Tibial artery (tissue), 4 donors: ENCODE measurements around the gene DIO2.

ENCODE experiments used
- DNase-seq, 2 donors: peaks; one replicate each; pipeline ENCODE4 v3.0.0-alpha.2; 2019
- H3K27ac ChIP-seq, 2 donors: fragments of 200-600 bp; sonication (generic) in 1 of 2; 1 replicate in 1 of 2; 2 replicates in 1 of 2; pipeline ENCODE4 v1.5.1; 2018 to 2019; ENCODE audit warnings: mild to moderate bottlenecking in 1 of 2
- H3K27me3 ChIP-seq, 2 donors: fragments of 200-600 bp; sonication (generic) in 1 of 2; one replicate each; pipeline versions ENCODE4 v1.5.1 to v1.6.0; 2016 to 2019
- H3K36me3 ChIP-seq, 3 donors: fragments of 200-600 bp; sonication (generic) in 2 of 3; one replicate each; pipeline ENCODE4 v1.5.1; 2016 to 2019; ENCODE audit warnings: mild to moderate bottlenecking in 2 of 3
- H3K4me1 ChIP-seq, 4 donors: fragments of 200-600 bp; sonication (generic) in 2 of 4; 1 replicate in 3 of 4; 2 replicates in 1 of 4; pipeline ENCODE4 v1.5.1; 2016 to 2019
- H3K4me3 ChIP-seq, 2 donors: fragments of 200-600 bp; sonication (generic) in 1 of 2; 1 replicate in 1 of 2; 2 replicates in 1 of 2; pipeline ENCODE4 v1.5.1; 2018 to 2019; ENCODE audit warnings: mild to moderate bottlenecking in 2 of 2
- H3K9me3 ChIP-seq, 3 donors: fragments of 200-600 bp; sonication (generic) in 1 of 3; one replicate each; pipeline ENCODE4 v1.5.1; 2016 to 2019
- intact Hi-C: fragments of 100-400 bp; cut with DNase I; formaldehyde crosslinking; loops from one replicate; pipeline ENCODE4 v1.15.0; 2023; ENCODE audit warnings: low total_unique reads
- TF ChIP-seq, protein P1 (sequence below), 2 experiments: fragments of 200-600 bp in 1 of 2; fragments of 450-650 bp in 1 of 2; IDR thresholded peaks; one replicate each; pipeline ENCODE4 v1.5.1; 2017 to 2019; ENCODE audit warnings: antibody characterized with exemption in 2 of 2, mild to moderate bottlenecking in 1 of 2, moderate library complexity in 1 of 2

DIO2 gene

DNA sequence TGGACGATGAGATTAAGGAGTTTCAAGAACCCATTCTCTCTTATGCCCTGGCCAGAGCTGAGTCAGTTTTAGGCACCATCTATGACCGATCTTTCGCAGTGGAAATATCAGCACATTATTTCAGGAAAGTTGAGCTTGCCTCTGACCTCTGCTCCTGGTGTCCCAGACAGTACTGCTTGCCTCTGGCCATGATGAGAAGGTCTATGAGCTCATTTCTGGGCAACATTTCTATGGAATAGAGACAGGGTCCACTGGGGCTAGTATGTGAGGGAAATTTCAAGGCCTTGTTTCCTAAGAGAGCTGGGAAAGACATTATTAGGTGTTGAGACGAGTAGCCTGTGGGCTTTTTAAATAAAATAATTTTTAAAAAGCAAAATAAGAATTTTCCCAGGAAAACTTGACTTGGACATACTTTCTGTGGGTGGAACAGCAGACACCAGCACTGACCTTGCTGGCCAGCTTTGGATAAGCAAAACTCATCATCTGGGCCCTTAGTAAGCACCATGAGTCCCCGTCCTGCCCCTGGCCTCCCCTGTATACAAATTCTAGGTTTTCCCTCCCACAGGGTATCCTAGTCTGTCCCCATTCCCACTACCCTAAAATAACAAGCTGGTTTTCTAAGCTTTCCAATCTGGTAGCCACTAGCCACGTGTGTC, 43.4 kb downstream of the DIO2 start:
- DNase-seq = peak in 1 of 2 donors; percentile 23
- Histone ChIP-seq H3K36me3 (no peaks in the 10 kb centered on the region), H3K4me1 (no peaks in the 10 kb centered on the region), H3K27ac (no peak overlapping the region), H3K27me3 (no peaks in the 10 kb centered on the region), H3K9me3 (no peaks in the 10 kb centered on the region), H3K4me3 (no peak overlapping the region)
- TF ChIP-seq, protein P1, sequence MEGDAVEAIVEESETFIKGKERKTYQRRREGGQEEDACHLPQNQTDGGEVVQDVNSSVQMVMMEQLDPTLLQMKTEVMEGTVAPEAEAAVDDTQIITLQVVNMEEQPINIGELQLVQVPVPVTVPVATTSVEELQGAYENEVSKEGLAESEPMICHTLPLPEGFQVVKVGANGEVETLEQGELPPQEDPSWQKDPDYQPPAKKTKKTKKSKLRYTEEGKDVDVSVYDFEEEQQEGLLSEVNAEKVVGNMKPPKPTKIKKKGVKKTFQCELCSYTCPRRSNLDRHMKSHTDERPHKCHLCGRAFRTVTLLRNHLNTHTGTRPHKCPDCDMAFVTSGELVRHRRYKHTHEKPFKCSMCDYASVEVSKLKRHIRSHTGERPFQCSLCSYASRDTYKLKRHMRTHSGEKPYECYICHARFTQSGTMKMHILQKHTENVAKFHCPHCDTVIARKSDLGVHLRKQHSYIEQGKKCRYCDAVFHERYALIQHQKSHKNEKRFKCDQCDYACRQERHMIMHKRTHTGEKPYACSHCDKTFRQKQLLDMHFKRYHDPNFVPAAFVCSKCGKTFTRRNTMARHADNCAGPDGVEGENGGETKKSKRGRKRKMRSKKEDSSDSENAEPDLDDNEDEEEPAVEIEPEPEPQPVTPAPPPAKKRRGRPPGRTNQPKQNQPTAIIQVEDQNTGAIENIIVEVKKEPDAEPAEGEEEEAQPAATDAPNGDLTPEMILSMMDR (IDR thresholded peaks at IDR 0.05) = no peak
- intact Hi-C loops = no loop called here

DNA sequence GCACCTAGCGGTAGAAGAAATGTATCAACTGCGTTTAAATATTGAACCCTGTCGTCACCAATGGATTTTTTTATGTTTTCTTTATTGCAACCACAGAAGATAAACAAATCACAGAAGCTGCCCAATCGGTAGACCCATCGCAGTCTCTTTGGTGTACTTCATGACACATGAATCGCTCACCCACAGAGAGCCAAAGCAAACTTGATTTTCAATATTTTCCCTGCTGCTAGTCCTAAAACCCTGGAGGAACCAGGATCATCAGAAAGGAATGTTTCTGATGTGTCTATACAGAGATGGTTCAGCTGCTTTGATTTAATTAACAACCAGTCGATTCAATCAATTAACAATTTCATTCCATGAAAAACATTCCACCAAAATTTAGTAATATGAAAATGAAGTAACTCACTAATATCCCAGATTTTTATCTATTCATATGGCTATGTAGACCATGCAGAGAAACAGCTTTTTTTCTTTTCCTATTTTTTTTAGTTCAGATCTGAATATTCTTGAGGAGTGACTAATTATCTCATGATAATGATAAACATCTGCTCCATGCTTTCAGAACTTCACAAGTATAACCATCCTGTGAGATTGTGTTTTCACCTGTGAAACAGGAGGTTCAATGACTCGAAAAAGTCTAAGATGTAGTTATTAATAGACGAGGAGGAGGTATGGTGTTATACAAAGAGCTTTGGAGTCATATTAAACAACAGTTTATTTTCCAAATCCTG, 46.1 kb downstream of the DIO2 start:
- Histone ChIP-seq H3K9me3 (no peaks in the 10 kb centered on the region), H3K4me3 (no peak overlapping the region), H3K27ac (no peak overlapping the region), H3K36me3 (no peaks in the 10 kb centered on the region), H3K4me1 (no peaks in the 10 kb centered on the region), H3K27me3 (no peaks in the 10 kb centered on the region)
- no peak for DNase-seq
- intact Hi-C loops = no loop called here
- TF ChIP-seq, protein P1 (IDR thresholded peaks at IDR 0.05) = no peak

DNA sequence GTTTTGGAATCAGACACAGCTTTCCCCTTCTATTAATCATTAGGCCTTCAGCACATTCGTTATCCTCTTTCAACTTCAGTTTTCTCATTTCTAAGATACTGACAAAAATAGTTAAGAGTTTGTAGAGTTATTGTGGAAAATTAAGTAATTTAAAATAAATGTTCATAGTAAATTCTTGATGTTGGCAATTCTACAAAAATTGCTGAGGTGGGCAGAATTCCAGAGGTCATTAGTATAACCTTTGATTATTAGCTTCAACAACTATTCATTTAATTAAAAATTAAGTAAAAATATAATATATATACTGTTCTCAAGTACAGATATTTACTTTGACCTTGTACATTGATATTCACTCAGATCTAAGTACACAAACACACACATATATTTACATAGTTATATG, 58.5 kb downstream of the DIO2 start:
- no peak for DNase-seq
- H3K27me3 ChIP-seq = no peaks in the 10 kb centered on the region
- intact Hi-C loops = no loop called here
- H3K36me3 ChIP-seq = no peaks in the 10 kb centered on the region
- no peak overlapping the region for H3K4me3 ChIP-seq
- peaks cover 0 to 5% (median 0%) of the 10 kb centered on the region in 4 donors for H3K4me1 ChIP-seq
- H3K9me3 ChIP-seq = no peaks in the 10 kb centered on the region
- no peak overlapping the region for H3K27ac ChIP-seq
- TF ChIP-seq, protein P1 (IDR thresholded peaks at IDR 0.05) = no peak

DNA sequence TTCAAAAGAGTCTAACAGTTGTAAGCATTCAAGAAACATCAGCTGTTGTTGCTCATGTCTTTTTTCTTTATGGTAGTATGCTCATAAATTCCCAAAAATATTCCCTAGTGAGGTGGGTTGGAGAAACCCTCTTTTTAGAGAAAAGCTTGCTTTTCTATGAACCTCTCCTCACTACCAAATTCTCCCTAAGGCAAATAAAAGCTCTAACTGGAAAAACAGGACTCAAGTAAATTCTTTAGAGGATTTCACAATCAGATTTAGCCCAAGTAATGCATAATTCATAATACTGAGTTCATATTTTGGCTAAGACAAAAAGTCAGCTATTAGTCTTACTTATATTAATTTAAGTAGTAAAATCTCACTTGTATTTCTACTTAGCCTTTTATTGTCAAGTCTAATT, 59.1 kb downstream of the DIO2 start:
- intact Hi-C loops = no loop called here
- no peaks in the 10 kb centered on the region for H3K9me3 ChIP-seq
- H3K27ac ChIP-seq = no peak overlapping the region
- H3K4me3 ChIP-seq = no peak overlapping the region
- H3K36me3 ChIP-seq = no peaks in the 10 kb centered on the region
- TF ChIP-seq, protein P1 (IDR thresholded peaks at IDR 0.05) = no peak
- no peak for DNase-seq
- H3K4me1 ChIP-seq = peaks cover 0 to 5% (median 0%) of the 10 kb centered on the region in 4 donors
- H3K27me3 ChIP-seq = no peaks in the 10 kb centered on the region

DNA sequence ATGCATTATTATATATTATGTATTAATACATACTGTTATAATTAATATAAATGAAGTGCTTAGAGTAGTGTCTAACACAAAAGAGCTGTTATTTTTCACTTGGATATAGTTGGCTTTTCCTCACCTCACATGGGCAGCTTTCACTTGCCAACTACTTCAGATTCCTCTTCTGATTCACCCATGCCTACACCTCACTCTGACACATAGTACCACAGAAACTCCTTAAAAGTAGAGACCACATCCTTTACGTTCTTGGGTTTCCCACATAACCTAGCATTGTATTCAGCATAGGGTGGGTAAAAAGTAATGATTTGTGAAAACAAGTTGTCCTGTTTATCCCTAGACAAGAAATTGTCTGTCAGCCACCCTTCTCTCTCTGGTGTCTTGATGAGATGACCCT, 61.0 kb downstream of the DIO2 start:
- Histone ChIP-seq H3K9me3 (no peaks in the 10 kb centered on the region), H3K36me3 (no peaks in the 10 kb centered on the region), H3K27me3 (no peaks in the 10 kb centered on the region), H3K4me1 (peaks cover 0 to 5% (median 0%) of the 10 kb centered on the region in 4 donors), H3K4me3 (no peak overlapping the region), H3K27ac (no peak overlapping the region)
- TF ChIP-seq, protein P1 (IDR thresholded peaks at IDR 0.05) = no peak
- no peak for DNase-seq
- intact Hi-C loops = no loop called here
